OCI-LY3 (cell line): ENCODE data around the gene CHRD.

Experiments
- CTCF ChIP-seq: fragments of 200-600, 300-600 bp; sonication (generic); IDR thresholded peaks from 2 replicates; pipeline ENCODE4 v1.5.1; 2014; ENCODE audit warnings: antibody characterized with exemption, low read length, low read depth
- EZH2phosphoT487 ChIP-seq: fragments of 200-600 bp; shearing (Covaris generic); IDR thresholded peaks from 2 replicates; pipeline ENCODE4 v1.6.1; 2018; ENCODE audit warnings: antibody characterized with exemption, mixed run types, low read depth

GRCh38 chr3:184429786-184430185 is 49.9 kb downstream of the CHRD start:
- TF ChIP-seq CTCF (no peak), EZH2phosphoT487 (no peak)
